Ishikawa (cell line): ENCODE measurements around the gene C16orf90.

ENCODE experiments used
- EP300 ChIP-seq: IDR thresholded peaks from 2 replicates; pipeline ENCODE4 v1.6.1; 2012; ENCODE audit warnings: borderline replicate concordance
- FOXM1 ChIP-seq: IDR thresholded peaks from 2 replicates; pipeline ENCODE4 v1.6.1; 2012; ENCODE audit warnings: low read depth, borderline replicate concordance
- NFIC ChIP-seq: IDR thresholded peaks from 2 replicates; pipeline ENCODE4 v1.6.1; 2012
- RAD21 ChIP-seq: IDR thresholded peaks from 2 replicates; pipeline ENCODE4 v1.6.1; 2012; ENCODE audit warnings: low read depth
- TAF1 ChIP-seq: IDR thresholded peaks from 2 replicates; pipeline ENCODE4 v1.6.1; 2012; ENCODE audit warnings: low read depth, mild to moderate bottlenecking
- TCF12 ChIP-seq: IDR thresholded peaks from 2 replicates; pipeline ENCODE4 v1.6.1; 2012; ENCODE audit warnings: low read depth
- TEAD4 ChIP-seq: IDR thresholded peaks from 2 replicates; pipeline ENCODE4 v1.6.1; 2012
- YY1 ChIP-seq: IDR thresholded peaks from 2 replicates; pipeline ENCODE4 v1.6.1; 2012; ENCODE audit warnings: low read depth
- TF ChIP-seq, protein P1 (sequence below): IDR thresholded peaks from 2 replicates; pipeline ENCODE4 v1.6.1; 2012; ENCODE audit warnings: low read depth, mild to moderate bottlenecking

GRCh38 chr16:3465301-3465700, 30.0 kb downstream of the C16orf90 start:
- TF ChIP-seq RAD21 (no peak), YY1 (no peak), EP300 (no peak), FOXM1 (no peak), NFIC (no peak), TAF1 (no peak), TEAD4 (no peak), TCF12 (no peak)
- TF ChIP-seq, protein P1, sequence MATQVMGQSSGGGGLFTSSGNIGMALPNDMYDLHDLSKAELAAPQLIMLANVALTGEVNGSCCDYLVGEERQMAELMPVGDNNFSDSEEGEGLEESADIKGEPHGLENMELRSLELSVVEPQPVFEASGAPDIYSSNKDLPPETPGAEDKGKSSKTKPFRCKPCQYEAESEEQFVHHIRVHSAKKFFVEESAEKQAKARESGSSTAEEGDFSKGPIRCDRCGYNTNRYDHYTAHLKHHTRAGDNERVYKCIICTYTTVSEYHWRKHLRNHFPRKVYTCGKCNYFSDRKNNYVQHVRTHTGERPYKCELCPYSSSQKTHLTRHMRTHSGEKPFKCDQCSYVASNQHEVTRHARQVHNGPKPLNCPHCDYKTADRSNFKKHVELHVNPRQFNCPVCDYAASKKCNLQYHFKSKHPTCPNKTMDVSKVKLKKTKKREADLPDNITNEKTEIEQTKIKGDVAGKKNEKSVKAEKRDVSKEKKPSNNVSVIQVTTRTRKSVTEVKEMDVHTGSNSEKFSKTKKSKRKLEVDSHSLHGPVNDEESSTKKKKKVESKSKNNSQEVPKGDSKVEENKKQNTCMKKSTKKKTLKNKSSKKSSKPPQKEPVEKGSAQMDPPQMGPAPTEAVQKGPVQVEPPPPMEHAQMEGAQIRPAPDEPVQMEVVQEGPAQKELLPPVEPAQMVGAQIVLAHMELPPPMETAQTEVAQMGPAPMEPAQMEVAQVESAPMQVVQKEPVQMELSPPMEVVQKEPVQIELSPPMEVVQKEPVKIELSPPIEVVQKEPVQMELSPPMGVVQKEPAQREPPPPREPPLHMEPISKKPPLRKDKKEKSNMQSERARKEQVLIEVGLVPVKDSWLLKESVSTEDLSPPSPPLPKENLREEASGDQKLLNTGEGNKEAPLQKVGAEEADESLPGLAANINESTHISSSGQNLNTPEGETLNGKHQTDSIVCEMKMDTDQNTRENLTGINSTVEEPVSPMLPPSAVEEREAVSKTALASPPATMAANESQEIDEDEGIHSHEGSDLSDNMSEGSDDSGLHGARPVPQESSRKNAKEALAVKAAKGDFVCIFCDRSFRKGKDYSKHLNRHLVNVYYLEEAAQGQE = no peak
